IPS-NIHi11 (cell line): ENCODE data around the gene KCNC1.

Experiments
- DNase-seq: peaks from one replicate; pipeline ENCODE4 v3.0.0; 2012; ENCODE audit warnings: mixed read lengths, low spot score

Gene KCNC1

DNA sequence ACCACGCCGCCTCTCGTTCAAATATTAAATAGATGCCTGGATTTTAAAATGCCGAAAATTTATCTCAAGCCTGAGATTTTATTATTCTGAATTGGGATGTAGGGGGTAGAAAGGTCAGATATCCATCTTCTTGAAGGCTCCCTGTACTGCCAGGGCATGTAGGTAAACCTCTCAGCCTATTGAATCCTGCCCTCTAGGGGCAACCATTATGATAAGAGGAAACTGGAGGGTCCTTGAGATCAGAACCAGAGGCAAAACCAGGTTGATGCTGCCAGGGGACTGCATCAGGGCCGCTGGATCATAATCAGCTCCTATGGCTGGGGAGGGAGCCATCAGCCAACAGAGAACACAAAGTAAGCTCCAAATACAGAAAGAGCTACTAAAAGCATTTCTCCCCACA, 92.4 kb downstream of the KCNC1 start:
- peak; percentile 53 for DNase-seq

- DNase-seq = no peak
Measured at GRCh38 chr11:17828311-17828751, 93.8 kb downstream of the KCNC1 start.

GRCh38 chr11:17831228-17831627, 96.6 kb downstream of the KCNC1 start:
- no peak for DNase-seq

DNA sequence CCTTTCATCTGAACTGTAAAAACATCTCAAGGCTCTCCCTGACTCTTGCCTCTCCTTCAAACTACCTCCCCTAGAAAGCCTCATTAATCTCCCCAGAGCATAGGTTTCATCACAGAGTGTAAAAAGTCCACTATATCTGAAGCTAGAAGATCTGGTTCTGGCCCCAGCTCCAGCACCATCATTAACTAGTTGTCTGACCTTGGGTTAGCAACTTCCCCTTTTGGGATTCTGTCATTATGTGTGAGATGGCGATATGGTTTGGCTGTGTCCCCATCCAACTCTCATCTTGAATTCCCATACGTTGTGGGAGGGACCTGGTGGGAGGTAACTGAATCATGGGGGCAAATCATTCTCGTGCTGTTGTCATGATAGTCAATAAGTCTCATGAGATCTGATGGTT, 97.3 kb downstream of the KCNC1 start:
- DNase-seq = no peak
